IMR-90 (cell line): ENCODE results near the gene FES. TPM values are rescaled to one million over a fixed set of nuclear protein-coding genes. Genes with fewer than 3 reads are reported as not detected.

Experiments used
- ATAC-seq: fragments of 200-7000 bp; cut with Tn5 transposase; 2 replicates; pipeline ENCODE4 v1.9.1; 2020; ENCODE audit warnings: low read depth, mild to moderate bottlenecking, moderate library complexity
- BruUV-seq: library from RNA; stranded (reverse); fragments of 400-500 nt; replicated peaks from 2 replicates; lab custom pipeline; 2021; lab: Mats Ljungman, UMichigan
- CTCF ChIA-PET: fragments of 300-600 bp; formaldehyde crosslinking; extraction: SDS; loops from one replicate; lab custom pipeline; 2021; ENCODE audit warnings: antibody characterized with exemption; lab: Yijun Ruan, JAX
- POLR2A ChIA-PET: fragments of 300-600 bp; sonication (Branson Sonifier 250); formaldehyde crosslinking; loops from one replicate; lab custom pipeline; 2022; ENCODE audit warnings: antibody characterized with exemption; ENCODE audit not compliant: unreplicated experiment; lab: Charles Lee
- DNase-seq: peaks from one replicate; pipeline ENCODE4 v3.0.0; 2013
- H2AFZ ChIP-seq: replicated peaks from 2 replicates; pipeline ENCODE3; 2013; ENCODE audit warnings: low read length, mild to moderate bottlenecking; ENCODE audit not compliant: poor library complexity
- H2AK5ac ChIP-seq: 2 replicates; pipeline ENCODE4 v1.6.1; 2013; ENCODE audit warnings: low read depth, low read length, inconsistent platforms
- H2AK9ac ChIP-seq: replicated peaks from 2 replicates; pipeline ENCODE3; 2013; ENCODE audit warnings: mild to moderate bottlenecking, low read depth, low read length, moderate library complexity; ENCODE audit not compliant: poor library complexity
- H2BK120ac ChIP-seq: 2 replicates; pipeline ENCODE4 v1.6.1; 2013; ENCODE audit warnings: low read depth, low read length, inconsistent platforms
- H2BK15ac ChIP-seq: 3 replicates; pipeline ENCODE4 v1.6.1; 2013; ENCODE audit warnings: low read depth, low read length, inconsistent platforms
- H2BK20ac ChIP-seq: 2 replicates; pipeline ENCODE4 v1.6.1; 2013; ENCODE audit warnings: low read depth, mild to moderate bottlenecking, inconsistent platforms, low read length, moderate library complexity
- H2BK5ac ChIP-seq: 2 replicates; pipeline ENCODE4 v1.6.1; 2013; ENCODE audit warnings: mild to moderate bottlenecking, low read depth, low read length, inconsistent platforms; ENCODE audit not compliant: poor library complexity, severe bottlenecking
- H3K14ac ChIP-seq: replicated peaks from 2 replicates; pipeline ENCODE4 v1.6.1; 2013; ENCODE audit warnings: low read depth, low read length, inconsistent platforms
- H3K18ac ChIP-seq: 2 replicates; pipeline ENCODE4 v1.6.1; 2013; ENCODE audit warnings: low read depth, low read length, control low read depth
- H3K23ac ChIP-seq: 2 replicates; pipeline ENCODE4 v1.6.1; 2013; ENCODE audit warnings: low read depth, low read length, inconsistent platforms
- H3K27ac ChIP-seq: 2 replicates; pipeline ENCODE4 v1.5.1; 2013; ENCODE audit warnings: mild to moderate bottlenecking, control low read depth, low read length; ENCODE audit not compliant: insufficient read depth
- H3K27me3 ChIP-seq: 2 replicates; pipeline ENCODE4 v1.6.1; 2013; ENCODE audit warnings: low read length; ENCODE audit not compliant: control insufficient read depth, insufficient read depth
- H3K36me3 ChIP-seq: 2 replicates; pipeline ENCODE4 v1.6.1; 2013; ENCODE audit warnings: low read length, mixed read lengths; ENCODE audit not compliant: control insufficient read depth, insufficient read depth
- H3K4ac ChIP-seq: 2 replicates; pipeline ENCODE4 v1.6.1; 2013; ENCODE audit warnings: low read depth, low read length, inconsistent platforms
- H3K4me1 ChIP-seq: 2 replicates; pipeline ENCODE4 v1.6.1; 2013; ENCODE audit warnings: low read length, mixed read lengths; ENCODE audit not compliant: control insufficient read depth, insufficient read depth
- H3K4me2 ChIP-seq: 2 replicates; pipeline ENCODE4 v1.6.1; 2013; ENCODE audit warnings: low read depth, mild to moderate bottlenecking, control low read depth, low read length, moderate library complexity
- H3K4me3 ChIP-seq: 2 replicates; pipeline ENCODE4 v1.5.1; 2013; ENCODE audit warnings: low read depth, mild to moderate bottlenecking, control low read depth, low read length, moderate library complexity; ENCODE audit not compliant: insufficient read depth
- H3K56ac ChIP-seq: 2 replicates; pipeline ENCODE4 v1.6.1; 2013; ENCODE audit warnings: low read length, inconsistent platforms; ENCODE audit not compliant: insufficient read depth; ENCODE audit errors: extremely low read depth
- H3K79me1 ChIP-seq, 2 experiments: 2 replicates each; pipeline ENCODE4 v1.6.1; 2013; ENCODE audit warnings: low read length in 2 of 2, inconsistent platforms in 1 of 2, low read depth in 1 of 2
- H3K9ac ChIP-seq: 2 replicates; pipeline ENCODE4 v1.6.1; 2013; ENCODE audit warnings: low read depth, low read length, control low read depth
- H3K9me1 ChIP-seq: 2 replicates; pipeline ENCODE4 v1.6.1; 2013; ENCODE audit warnings: low read length, inconsistent platforms; ENCODE audit not compliant: insufficient read depth
- H3K9me3 ChIP-seq: 2 replicates; pipeline ENCODE4 v1.6.1; 2013; ENCODE audit warnings: low read length; ENCODE audit not compliant: control insufficient read depth, insufficient read depth
- H4K20me1 ChIP-seq: 2 replicates; pipeline ENCODE4 v1.6.1; 2013; ENCODE audit warnings: low read length, inconsistent platforms; ENCODE audit not compliant: insufficient read depth
- H4K5ac ChIP-seq: 2 replicates; pipeline ENCODE4 v1.6.1; 2013; ENCODE audit warnings: mild to moderate bottlenecking, low read depth, low read length, control low read depth
- H4K8ac ChIP-seq, 2 experiments: 2 replicates each; pipeline ENCODE4 v1.6.1; 2013; ENCODE audit warnings: low read depth in 2 of 2, low read length in 2 of 2, control low read depth in 1 of 2, inconsistent platforms in 1 of 2
- H4K91ac ChIP-seq: 2 replicates; pipeline ENCODE4 v1.6.1; 2013; ENCODE audit warnings: low read depth, low read length, inconsistent platforms; ENCODE audit not compliant: insufficient read depth
- BHLHE40 ChIP-seq: fragments of 150-350 bp; IDR thresholded peaks from 2 replicates; pipeline ENCODE4 v1.6.1; 2016; ENCODE audit warnings: mild to moderate bottlenecking, low read depth, low read length
- CEBPB ChIP-seq: IDR thresholded peaks from 2 replicates; pipeline ENCODE4 v1.6.1; 2012; ENCODE audit warnings: low read depth, low read length, improper control_type of control experiment
- CHD1 ChIP-seq: IDR thresholded peaks from 2 replicates; pipeline ENCODE4 v1.6.1; 2012; ENCODE audit warnings: low read depth, low read length, improper control_type of control experiment
- ELK1 ChIP-seq: fragments of 150-350 bp; IDR thresholded peaks from 2 replicates; pipeline ENCODE4 v1.6.1; 2016; ENCODE audit warnings: low read depth, mild to moderate bottlenecking, low read length, moderate library complexity, borderline replicate concordance
- MAFK ChIP-seq: IDR thresholded peaks from 2 replicates; pipeline ENCODE4 v1.6.1; 2012; ENCODE audit warnings: low read depth, low read length, improper control_type of control experiment
- MXI1 ChIP-seq: IDR thresholded peaks from 2 replicates; pipeline ENCODE4 v1.6.1; 2012; ENCODE audit warnings: low read depth, mild to moderate bottlenecking, low read length, moderate library complexity, borderline replicate concordance
- NFE2L2 ChIP-seq: fragments of 150-350 bp; IDR thresholded peaks from 2 replicates; pipeline ENCODE4 v1.6.1; 2016; ENCODE audit warnings: low read depth, mild to moderate bottlenecking, low read length
- POLR2A ChIP-seq: IDR thresholded peaks from 2 replicates; pipeline ENCODE4 v1.6.1; 2012; ENCODE audit warnings: mild to moderate bottlenecking, low read depth, low read length
- RAD21 ChIP-seq: IDR thresholded peaks from 2 replicates; pipeline ENCODE4 v1.6.1; 2012; ENCODE audit warnings: low read length, improper control_type of control experiment
- RCOR1 ChIP-seq: IDR thresholded peaks from 2 replicates; pipeline ENCODE4 v1.6.1; 2012; ENCODE audit warnings: mild to moderate bottlenecking, low read length, improper control_type of control experiment; ENCODE audit not compliant: insufficient replicate concordance
- RFX5 ChIP-seq: IDR thresholded peaks from 2 replicates; pipeline ENCODE4 v1.8.0; 2012; ENCODE audit warnings: low read depth, mild to moderate bottlenecking, low read length, moderate library complexity
- USF2 ChIP-seq: fragments of 150-350 bp; IDR thresholded peaks from 2 replicates; pipeline ENCODE4 v1.6.1; 2017; ENCODE audit warnings: mild to moderate bottlenecking, antibody characterized with exemption, low read length, low read depth
- dilution Hi-C: fragments of 300-500 bp; cut with HindIII; formaldehyde crosslinking; loops from one replicate; pipeline ENCODE4 v1.14.3; 2018; ENCODE audit warnings: low sequenced_read_pairs; ENCODE audit not compliant: unreplicated experiment
- in situ Hi-C: fragments of 300-500 bp; cut with MboI; formaldehyde crosslinking; loops from 3 replicates; pipeline ENCODE4 v1.14.3; 2019; ENCODE audit warnings: low sequenced_read_pairs, inconsistent platforms, mixed read lengths
- intact Hi-C: fragments of 100-400 bp; cut with micrococcal nuclease; formaldehyde crosslinking; loops from 2 replicates; pipeline ENCODE4 v1.10.0; 2022
- polyA plus RNA-seq, 3 experiments: library from polyadenylated mRNA; depleted of rRNA; stranded (reverse); fragments of >200 nt; gene quantifications; 2 replicates each; pipeline ENCODE4 v1.2.3, GENCODE V29; 2012; ENCODE audit warnings: low replicate concordance in 1 of 3
- total RNA-seq: library from RNA; depleted of rRNA; stranded (reverse); fragments of >200 nt; gene quantifications from 2 replicates; pipeline ENCODE4 v1.2.3, GENCODE V29; 2012

Gene FES
- total and polyA plus RNA-seq, 2 of the 4 experiments (the other 2 are of a cell fraction), result 10.5 to 11.7 TPM

GRCh38 chr15:90869140-90869541, 15.2 kb upstream of the FES start:
- in situ Hi-C loops (no loop called here), intact Hi-C loops (no loop called here), dilution Hi-C loops (no loop called here)
- Histone ChIP-seq H4K91ac (peak overlapping the region; percentile 81), H3K4me2 (no peak overlapping the region), H3K36me3 (no peaks in the 10 kb centered on the region), H2BK5ac (peak overlapping the region; percentile 52), H3K27ac (peak overlapping the region; percentile 21; the same call in 1 of the 2 replicates), H2AK9ac (peak overlapping the region; percentile 89), H3K4me1 (peaks cover 31% of the 10 kb centered on the region), H2BK15ac (peak overlapping the region; percentile 46; the same call in 1 of the 3 replicates), H3K23ac (no peak overlapping the region), H3K9ac (no peak overlapping the region), H3K79me1 (peaks cover 14 to 38% of the 10 kb centered on the region in 2 experiments; a peak in 3 of 4 replicates), H3K4ac (peak overlapping the region; percentile 74), H3K56ac (no peak overlapping the region), H3K14ac (peak overlapping the region; percentile 73), H4K5ac (peak overlapping the region; percentile 2; the same call in 1 of the 2 replicates), H3K4me3 (no peak overlapping the region), H3K27me3 (no peaks in the 10 kb centered on the region; the same call in 1 of the 2 replicates), H2BK20ac (peak overlapping the region; percentile 75), H4K8ac (peak overlapping the region; percentile 80 to 98), H3K18ac (no peak overlapping the region; the same call in 1 of the 2 replicates), H2BK120ac (peak overlapping the region; percentile 82), H3K9me1 (peaks cover 14% of the 10 kb centered on the region), H2AK5ac (peak overlapping the region; percentile 73), H4K20me1 (peaks cover 16% of the 10 kb centered on the region), H2AFZ (peak overlapping the region; percentile 69), H3K9me3 (no peaks in the 10 kb centered on the region)
- ChIA-PET POLR2A (interaction anchor here (0.5 kb wide), 1 partner anchor 30 kb away, joined by 3 read pairs; no protein-coding TSS in a partner anchor), CTCF (interaction anchor here (0.7 kb wide), 1 partner anchor 160 kb away, joined by 3 read pairs; no protein-coding TSS in a partner anchor)
- DNase-seq (no peak), ATAC-seq (no peak)
- no TSS peak for BruUV-seq
- TF ChIP-seq RFX5 (no peak), RAD21 (no peak), POLR2A (no peak), USF2 (no peak), CEBPB (no peak), MXI1 (no peak), BHLHE40 (no peak), NFE2L2 (no peak), RCOR1 (no peak), MAFK (no peak), CHD1 (no peak), ELK1 (no peak)
